ENCODE data around the gene GGACT.
"Not testable (repeated sequence)": the region's sequence is repeated elsewhere in the genome, so short reads cannot be mapped to it uniquely, and the experiment has no call there.

Gene GGACT

DNA sequence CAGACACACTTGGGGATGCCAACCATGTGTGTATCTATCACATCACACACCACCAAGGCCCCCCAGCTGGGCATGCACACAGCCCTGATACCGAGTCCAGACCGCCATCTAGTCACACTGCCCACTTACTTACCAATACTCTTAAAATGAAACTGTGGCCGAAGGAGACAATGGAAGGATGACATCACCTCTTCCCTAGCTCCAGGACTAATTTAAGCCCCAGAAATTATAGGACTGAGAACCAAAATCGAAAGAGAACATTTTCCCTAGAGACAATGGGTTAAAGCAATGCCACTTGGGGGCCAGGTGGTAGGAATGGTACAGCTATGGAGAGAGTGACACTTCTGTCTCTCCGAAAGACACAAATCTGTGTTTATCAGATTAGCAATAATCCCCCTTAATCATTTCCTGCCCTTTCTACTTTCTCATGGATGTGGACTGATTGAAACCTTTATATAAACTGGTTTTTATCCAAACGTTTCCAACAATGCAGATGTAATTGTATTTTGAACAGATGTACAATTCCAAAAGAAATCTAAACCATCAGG is 663 bp upstream of the GGACT start:
- no peak for DNase-seq (ENCODE audit: low read depth)
- TF ChIP-seq, protein P1, sequence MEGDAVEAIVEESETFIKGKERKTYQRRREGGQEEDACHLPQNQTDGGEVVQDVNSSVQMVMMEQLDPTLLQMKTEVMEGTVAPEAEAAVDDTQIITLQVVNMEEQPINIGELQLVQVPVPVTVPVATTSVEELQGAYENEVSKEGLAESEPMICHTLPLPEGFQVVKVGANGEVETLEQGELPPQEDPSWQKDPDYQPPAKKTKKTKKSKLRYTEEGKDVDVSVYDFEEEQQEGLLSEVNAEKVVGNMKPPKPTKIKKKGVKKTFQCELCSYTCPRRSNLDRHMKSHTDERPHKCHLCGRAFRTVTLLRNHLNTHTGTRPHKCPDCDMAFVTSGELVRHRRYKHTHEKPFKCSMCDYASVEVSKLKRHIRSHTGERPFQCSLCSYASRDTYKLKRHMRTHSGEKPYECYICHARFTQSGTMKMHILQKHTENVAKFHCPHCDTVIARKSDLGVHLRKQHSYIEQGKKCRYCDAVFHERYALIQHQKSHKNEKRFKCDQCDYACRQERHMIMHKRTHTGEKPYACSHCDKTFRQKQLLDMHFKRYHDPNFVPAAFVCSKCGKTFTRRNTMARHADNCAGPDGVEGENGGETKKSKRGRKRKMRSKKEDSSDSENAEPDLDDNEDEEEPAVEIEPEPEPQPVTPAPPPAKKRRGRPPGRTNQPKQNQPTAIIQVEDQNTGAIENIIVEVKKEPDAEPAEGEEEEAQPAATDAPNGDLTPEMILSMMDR (IDR thresholded peaks at IDR 0.05; ENCODE audit: insufficient read depth, low read depth, low read length, missing control alignments), result no peak
- H3K4me3 ChIP-seq (ENCODE audit: low read length), result no peak overlapping the region

DNA sequence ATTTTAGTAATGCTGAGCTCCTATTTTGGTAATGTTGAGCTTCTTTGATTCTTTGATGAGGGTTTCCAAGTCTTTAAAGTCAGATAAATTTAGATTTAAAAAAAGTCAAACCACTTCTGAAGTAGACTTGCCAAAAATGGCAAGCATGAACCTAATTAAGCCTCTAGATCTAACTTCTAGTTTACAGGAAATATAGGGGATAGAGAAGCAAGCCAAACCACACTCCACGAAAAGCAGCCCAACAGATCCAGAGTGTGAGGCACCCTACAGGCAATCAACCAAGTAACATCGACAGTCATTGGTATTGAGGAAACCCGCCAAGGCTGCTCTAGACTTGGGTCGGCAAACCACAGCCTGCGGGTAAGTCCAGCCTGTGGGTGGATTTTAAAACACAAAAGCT is 3.7 kb downstream of the GGACT start:
- TF ChIP-seq, protein P1 (IDR thresholded peaks at IDR 0.05; ENCODE audit: insufficient read depth, low read depth, low read length, missing control alignments), result no peak
- no peak for DNase-seq (ENCODE audit: low read depth)
- H3K4me3 ChIP-seq (ENCODE audit: low read length), result no peak overlapping the region

DNA sequence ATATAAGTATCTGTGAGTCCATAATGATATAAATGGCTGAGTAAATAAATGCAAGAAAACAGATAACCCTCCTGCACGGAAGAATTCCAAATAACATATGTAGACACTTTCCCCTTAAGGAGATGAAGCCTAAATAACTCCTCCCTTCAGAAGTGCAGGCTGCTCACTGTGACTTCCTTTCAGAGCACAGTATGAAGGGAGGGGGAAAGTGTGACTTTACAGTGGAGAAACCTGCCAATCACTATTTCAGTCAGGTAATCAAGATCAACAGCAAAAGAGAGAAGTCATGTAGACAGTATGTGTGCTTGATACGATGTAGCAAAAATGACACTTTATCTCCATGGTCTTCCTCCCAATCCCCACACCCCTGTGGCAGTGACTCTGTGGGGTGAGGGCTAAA is 7.1 kb downstream of the GGACT start:
- no peak for DNase-seq (ENCODE audit: low read depth)
- TF ChIP-seq, protein P1 (IDR thresholded peaks at IDR 0.05; ENCODE audit: insufficient read depth, low read depth, low read length, missing control alignments), result no peak
- no peak overlapping the region for H3K4me3 ChIP-seq (ENCODE audit: low read length)

DNA sequence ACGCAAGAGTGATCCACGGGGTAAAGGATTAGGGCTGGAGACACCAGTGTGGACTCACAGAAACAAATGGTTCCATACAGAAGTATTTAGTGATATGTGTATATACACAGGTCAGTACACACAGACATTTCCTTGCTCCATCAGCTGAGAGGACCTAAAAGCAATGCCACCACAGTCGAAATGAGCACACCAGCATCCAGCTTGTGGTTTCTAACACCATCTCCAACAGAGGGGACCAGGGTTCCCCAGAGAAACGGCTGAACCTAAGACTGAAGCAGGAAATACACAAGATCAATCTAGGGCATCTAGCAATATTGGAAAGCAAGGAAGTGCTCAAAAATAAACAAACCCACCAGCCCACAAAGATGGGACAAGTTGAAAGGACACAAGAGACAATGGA is 7.6 kb downstream of the GGACT start:
- TF ChIP-seq, protein P1 (IDR thresholded peaks at IDR 0.05; ENCODE audit: insufficient read depth, low read depth, low read length, missing control alignments), result no peak
- no peak overlapping the region for H3K4me3 ChIP-seq (ENCODE audit: low read length)
- no peak for DNase-seq (ENCODE audit: low read depth)

DNA sequence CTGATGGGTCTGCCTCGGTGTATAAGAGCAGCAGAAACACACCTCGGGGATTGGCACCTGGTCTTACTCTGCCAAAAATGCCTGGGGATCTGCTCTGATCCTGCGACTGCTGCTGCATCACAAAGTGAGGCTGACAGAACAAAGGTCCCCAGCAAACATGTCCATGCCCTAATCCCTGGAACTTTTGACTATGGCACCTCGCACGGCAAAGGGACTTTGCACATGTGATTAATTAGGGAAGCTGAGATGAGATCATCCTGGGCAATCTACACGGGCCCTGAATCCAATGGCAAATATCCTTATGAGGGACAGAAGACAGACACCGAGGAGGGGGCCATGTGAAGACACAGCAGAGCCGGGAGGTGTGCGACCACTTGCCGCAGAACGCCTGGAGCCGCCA is 8.5 kb downstream of the GGACT start:
- TF ChIP-seq, protein P1 (IDR thresholded peaks at IDR 0.05; ENCODE audit: insufficient read depth, low read depth, low read length, missing control alignments), result no peak
- DNase-seq (ENCODE audit: low read depth), result no peak

DNA sequence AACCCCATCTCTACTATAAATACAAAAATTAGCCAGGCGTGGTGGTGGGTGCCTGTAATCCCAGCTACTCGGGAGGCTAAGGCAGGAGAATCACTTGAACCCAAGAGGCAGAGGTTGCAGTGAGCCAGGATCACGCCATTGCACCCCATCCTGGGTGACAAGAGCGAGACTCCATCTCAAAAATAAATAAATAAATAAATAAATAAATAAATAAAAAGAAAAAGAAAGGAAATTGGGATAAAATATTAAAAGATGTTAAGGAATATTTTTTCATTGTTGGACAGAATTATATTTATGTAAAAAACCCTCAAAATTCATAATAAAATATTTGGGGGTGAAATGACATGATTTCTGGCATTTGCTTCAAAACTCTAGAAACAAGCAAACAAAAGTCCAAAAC is 11.3 kb downstream of the GGACT start:
- H3K4me3 ChIP-seq (ENCODE audit: low read length); DNase-seq (ENCODE audit: low read depth): not testable (repeated sequence)

More for the DNA sequence above, 8.5 kb downstream of the GGACT start:
- no peak overlapping the region for H3K4me3 ChIP-seq (ENCODE audit: low read length)

DNA sequence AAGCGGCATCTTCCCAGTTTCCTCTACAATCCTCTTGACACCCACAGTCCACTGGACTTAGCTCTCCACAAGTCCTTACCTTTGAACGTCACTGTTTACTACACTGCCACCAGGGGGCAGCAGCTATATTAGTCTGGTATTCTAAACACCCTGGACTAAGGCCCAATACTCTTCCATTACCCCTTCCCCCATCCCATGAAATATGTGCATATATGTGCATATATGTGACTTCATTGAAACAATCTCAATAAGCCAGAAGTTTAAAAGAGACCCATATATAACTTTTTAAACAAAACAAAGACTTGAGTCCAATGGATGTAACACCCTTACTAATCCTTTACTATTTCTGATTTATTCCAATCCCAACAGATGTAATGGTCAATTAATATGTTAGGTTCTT is 15.5 kb downstream of the GGACT start:
- DNase-seq (ENCODE audit: low read depth), result peak; percentile 88
- TF ChIP-seq, protein P1 (IDR thresholded peaks at IDR 0.05; ENCODE audit: insufficient read depth, low read depth, low read length, missing control alignments), result peak; percentile 81

More for the DNA sequence above, 15.5 kb downstream of the GGACT start:
- no peak overlapping the region for H3K4me3 ChIP-seq (ENCODE audit: low read length)

Measured in epithelial cell of esophagus (primary cell).